Type B pancreatic cell (in vitro differentiated cells): ENCODE data around the gene PRR29. TPM values are rescaled to one million over a fixed set of nuclear protein-coding genes. Genes with fewer than 3 reads are reported as not detected.
A peak's percentile ranks its signal among the peaks of the same experiment; 100 is the strongest.

Experiments
- DNase-seq: peaks from one replicate; pipeline ENCODE4 v3.0.0; 2021; ENCODE audit warnings: mixed read lengths; ENCODE audit not compliant: unreplicated experiment; ENCODE audit errors: extremely low spot score
- H3K27ac Mint-ChIP-seq: 2 replicates; pipeline ENCODE4 v1.8.0; 2021; ENCODE audit warnings: mild to moderate bottlenecking, mixed read lengths
- H3K27me3 Mint-ChIP-seq: 2 replicates; pipeline ENCODE4 v1.8.0; 2021; ENCODE audit warnings: mixed read lengths
- H3K36me3 Mint-ChIP-seq: 2 replicates; pipeline ENCODE4 v1.8.0; 2021; ENCODE audit warnings: mixed read lengths
- H3K4me1 Mint-ChIP-seq: one replicate; pipeline ENCODE4 v1.8.0; 2021; ENCODE audit warnings: mixed read lengths; ENCODE audit not compliant: unreplicated experiment
- H3K4me3 Mint-ChIP-seq: 2 replicates; pipeline ENCODE4 v1.8.0; 2021; ENCODE audit warnings: mild to moderate bottlenecking, mixed read lengths
- H3K9me3 Mint-ChIP-seq: 2 replicates; pipeline ENCODE4 v1.8.0; 2021; ENCODE audit warnings: mixed read lengths
- CTCF ChIP-seq: fragments of 200-600 bp; sonication (generic); conservative IDR thresholded peaks from 2 replicates; pipeline ENCODE4 v1.5.0; 2021; ENCODE audit warnings: antibody characterized with exemption, mild to moderate bottlenecking
- total RNA-seq: library from RNA; stranded (reverse); gene quantifications from 2 replicates; pipeline ENCODE4 v1.2.1, GENCODE V29; 2021; ENCODE audit warnings: low replicate concordance

Gene PRR29
- total RNA-seq, 1 donor from 2014 or later, result 4.2 TPM

- H3K27ac Mint-ChIP-seq, result no peak overlapping the region
- no peak overlapping the region for H3K4me3 Mint-ChIP-seq
- no peaks in the 10 kb centered on the region for H3K4me1 Mint-ChIP-seq
- H3K27me3 Mint-ChIP-seq, result no peaks in the 10 kb centered on the region
- no peaks in the 10 kb centered on the region for H3K9me3 Mint-ChIP-seq
- peaks cover 6% of the 10 kb centered on the region for H3K36me3 Mint-ChIP-seq
- DNase-seq, result peak; percentile 18
- TF ChIP-seq CTCF, result no peak
Measured at GRCh38 chr17:64037180-64037579, 39.0 kb downstream of the PRR29 start.

GRCh38 chr17:64037802-64038201, 39.7 kb downstream of the PRR29 start:
- TF ChIP-seq CTCF, result no peak

GRCh38 chr17:64038331-64039105, 40.4 kb downstream of the PRR29 start:
- Mint-ChIP-seq H3K27me3 (no peaks in the 10 kb centered on the region), H3K36me3 (peaks cover 8% of the 10 kb centered on the region), H3K27ac (no peak overlapping the region), H3K9me3 (no peaks in the 10 kb centered on the region), H3K4me3 (no peak overlapping the region), H3K4me1 (no peaks in the 10 kb centered on the region)
- no peak for TF ChIP-seq CTCF
- peak; percentile 60 for DNase-seq

More at GRCh38 chr17:64037802-64038201, 39.7 kb downstream of the PRR29 start:
- H3K36me3 Mint-ChIP-seq, result peaks cover 8% of the 10 kb centered on the region
- H3K27ac Mint-ChIP-seq, result no peak overlapping the region
- DNase-seq, result no peak
- no peaks in the 10 kb centered on the region for H3K4me1 Mint-ChIP-seq
- no peaks in the 10 kb centered on the region for H3K9me3 Mint-ChIP-seq
- no peak overlapping the region for H3K4me3 Mint-ChIP-seq
- no peaks in the 10 kb centered on the region for H3K27me3 Mint-ChIP-seq

GRCh38 chr17:64039106-64039400, 40.9 kb downstream of the PRR29 start:
- no peak for DNase-seq
- no peak overlapping the region for H3K4me3 Mint-ChIP-seq
- no peaks in the 10 kb centered on the region for H3K27me3 Mint-ChIP-seq
- no peaks in the 10 kb centered on the region for H3K9me3 Mint-ChIP-seq
- TF ChIP-seq CTCF, result no peak
- no peaks in the 10 kb centered on the region for H3K4me1 Mint-ChIP-seq
- H3K27ac Mint-ChIP-seq, result no peak overlapping the region
- H3K36me3 Mint-ChIP-seq, result peaks cover 8% of the 10 kb centered on the region

- Mint-ChIP-seq H3K27ac (no peak overlapping the region), H3K27me3 (no peaks in the 10 kb centered on the region), H3K4me3 (no peak overlapping the region), H3K9me3 (no peaks in the 10 kb centered on the region), H3K4me1 (no peaks in the 10 kb centered on the region), H3K36me3 (peaks cover 13% of the 10 kb centered on the region)
- TF ChIP-seq CTCF, result no peak
- DNase-seq, result no peak
Measured at GRCh38 chr17:64040206-64040605, 42.1 kb downstream of the PRR29 start.

GRCh38 chr17:64041912-64042311, 43.8 kb downstream of the PRR29 start:
- Mint-ChIP-seq H3K9me3 (no peaks in the 10 kb centered on the region), H3K36me3 (peaks cover 13% of the 10 kb centered on the region), H3K4me1 (no peaks in the 10 kb centered on the region), H3K27me3 (no peaks in the 10 kb centered on the region), H3K4me3 (no peak overlapping the region), H3K27ac (no peak overlapping the region)
- TF ChIP-seq CTCF, result no peak
- DNase-seq, result no peak
